GM23248 (cell line): Measurements from ENCODE around the gene CFH. TPM values are rescaled to one million over a fixed set of nuclear protein-coding genes. Genes with fewer than 3 reads are reported as not detected.

Experiments used
- DNase-seq: peaks from one replicate; pipeline ENCODE4 v3.0.0-alpha.2; 2015
- H2AFZ ChIP-seq: fragments of 200-600 bp; sonication (generic); 2 replicates; pipeline ENCODE4 v1.6.1; 2016; ENCODE audit warnings: antibody characterized with exemption
- H3F3A ChIP-seq: fragments of 200-600 bp; sonication (generic); 2 replicates; pipeline ENCODE4 v1.6.1; 2016; ENCODE audit warnings: mild to moderate bottlenecking, antibody characterized with exemption, mixed run types; ENCODE audit not compliant: insufficient read depth
- H3K27ac ChIP-seq: fragments of 200-600 bp; sonication (generic); 2 replicates; pipeline ENCODE4 v1.5.1; 2016; ENCODE audit warnings: mild to moderate bottlenecking
- H3K27me3 ChIP-seq: fragments of 200-600 bp; sonication (generic); replicated peaks from 2 replicates; pipeline ENCODE4 v1.6.1; 2016; ENCODE audit warnings: mild to moderate bottlenecking; ENCODE audit not compliant: insufficient read depth
- H3K36me3 ChIP-seq: fragments of 200-600 bp; sonication (generic); 2 replicates; pipeline ENCODE4 v1.6.1; 2016; ENCODE audit warnings: low read depth, mild to moderate bottlenecking
- H3K4me1 ChIP-seq: fragments of 200-600 bp; sonication (generic); 2 replicates; pipeline ENCODE4 v1.6.1; 2016; ENCODE audit warnings: mild to moderate bottlenecking; ENCODE audit not compliant: insufficient read depth
- H3K4me2 ChIP-seq: fragments of 200-600 bp; sonication (generic); one replicate; pipeline ENCODE4 v1.6.1; 2016; ENCODE audit warnings: mild to moderate bottlenecking; ENCODE audit not compliant: unreplicated experiment
- H3K4me3 ChIP-seq: fragments of 200-600 bp; sonication (generic); 2 replicates; pipeline ENCODE4 v1.5.1; 2016; ENCODE audit warnings: mild to moderate bottlenecking
- H3K79me2 ChIP-seq: fragments of 200-600 bp; sonication (generic); 2 replicates; pipeline ENCODE4 v1.6.1; 2016; ENCODE audit warnings: mild to moderate bottlenecking; ENCODE audit not compliant: insufficient read depth
- H3K9ac ChIP-seq: fragments of 200-600 bp; sonication (generic); 2 replicates; pipeline ENCODE4 v1.6.1; 2016; ENCODE audit warnings: mild to moderate bottlenecking
- H3K9me2 ChIP-seq: fragments of 200-600 bp; sonication (generic); 2 replicates; pipeline ENCODE4 v1.6.1; 2016; ENCODE audit warnings: mixed run types, mild to moderate bottlenecking, moderate library complexity; ENCODE audit not compliant: insufficient read depth
- H3K9me3 ChIP-seq: fragments of 200-600 bp; sonication (generic); one replicate; pipeline ENCODE4 v1.6.1; 2017; ENCODE audit warnings: low read depth
- H4K20me1 ChIP-seq: fragments of 200-600 bp; sonication (generic); 2 replicates; pipeline ENCODE4 v1.6.0; 2016; ENCODE audit not compliant: insufficient read depth
- EZH2 ChIP-seq: fragments of 200-600 bp; sonication (generic); IDR thresholded peaks from 2 replicates; pipeline ENCODE4 v1.6.1; 2018; ENCODE audit warnings: antibody characterized with exemption, mild to moderate bottlenecking; ENCODE audit not compliant: insufficient read depth, poor library complexity, severe bottlenecking
- EZH2phosphoT487 ChIP-seq: fragments of 200-600 bp; sonication (generic); IDR thresholded peaks from 2 replicates; pipeline ENCODE4 v1.6.1; 2018; ENCODE audit warnings: antibody characterized with exemption, moderate library complexity, mild to moderate bottlenecking, low read depth; ENCODE audit not compliant: insufficient read depth
- WGBS, 2 experiments: methylation state at CpG; one replicate each; pipeline ENCODE4 v1.1.6; 2015 to 2017; ENCODE audit warnings: low lambda C conversion rate in 2 of 2, low coverage in 1 of 2; ENCODE audit errors: missing lambda C conversion rate in 2 of 2; 5-methylcytosine and 5-hydroxymethylcytosine counted together
- in situ Hi-C: fragments of 300-500 bp; cut with MboI; formaldehyde crosslinking; loops from 2 replicates; pipeline ENCODE4 v1.15.0; 2020
- polyA plus RNA-seq: library from polyadenylated mRNA; unstranded; fragments of >200 nt; fragmentation: Nextera tagmentation; extraction: Ambion mirVana; gene quantifications from 2 replicates; pipeline ENCODE4 v1.2.1, GENCODE V29; 2016
- total RNA-seq: library from RNA; depleted of rRNA; stranded (reverse); fragments of >200 nt; shearing (Covaris generic); gene quantifications from 2 replicates; pipeline ENCODE4 v1.2.3, GENCODE V29; 2014

Gene CFH
- total and polyA plus RNA-seq, 2 experiments from 2014 or later: 19.3 to 22.7 TPM

DNA sequence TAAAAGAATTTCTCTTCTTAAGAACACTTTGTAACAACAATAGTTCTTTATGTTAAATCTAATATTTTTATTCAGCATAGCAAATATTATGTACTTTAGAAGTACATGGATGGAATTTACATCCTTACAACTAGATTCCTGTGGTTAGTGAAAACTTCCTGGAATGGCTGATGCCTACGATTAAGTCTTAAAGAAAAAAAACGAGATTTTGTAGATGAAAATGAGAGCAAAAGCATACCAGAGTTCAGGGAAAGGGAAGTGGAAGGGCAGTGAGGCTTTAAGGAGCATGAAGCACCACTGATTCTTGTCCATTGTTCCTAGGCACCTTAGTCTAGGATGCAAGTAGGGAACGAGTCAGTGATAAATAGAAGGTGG, 26.7 kb downstream of the CFH start:
- H2AFZ ChIP-seq: no peak overlapping the region
- H3K36me3 ChIP-seq: no peaks in the 10 kb centered on the region
- no peaks in the 10 kb centered on the region for H3K27me3 ChIP-seq
- peak; percentile 52 for DNase-seq
- peaks cover 18% of the 10 kb centered on the region for H3K4me1 ChIP-seq
- H3F3A ChIP-seq: no peaks in the 10 kb centered on the region
- in situ Hi-C loops: no loop called here
- TF ChIP-seq EZH2 (no peak), EZH2phosphoT487 (no peak)
- H3K4me2 ChIP-seq: no peak overlapping the region
- H3K27ac ChIP-seq: no peak overlapping the region
- no peaks in the 10 kb centered on the region for H3K9me3 ChIP-seq
- no peaks in the 10 kb centered on the region for H4K20me1 ChIP-seq
- H3K4me3 ChIP-seq: no peak overlapping the region
- H3K79me2 ChIP-seq: no peaks in the 10 kb centered on the region
- 34 to 44% methylated on average over 3 of the region's 3 CpGs for WGBS, 2 experiments
- H3K9me2 ChIP-seq: no peaks in the 10 kb centered on the region; the same call in 1 of the 2 replicates
- H3K9ac ChIP-seq: no peak overlapping the region

DNA sequence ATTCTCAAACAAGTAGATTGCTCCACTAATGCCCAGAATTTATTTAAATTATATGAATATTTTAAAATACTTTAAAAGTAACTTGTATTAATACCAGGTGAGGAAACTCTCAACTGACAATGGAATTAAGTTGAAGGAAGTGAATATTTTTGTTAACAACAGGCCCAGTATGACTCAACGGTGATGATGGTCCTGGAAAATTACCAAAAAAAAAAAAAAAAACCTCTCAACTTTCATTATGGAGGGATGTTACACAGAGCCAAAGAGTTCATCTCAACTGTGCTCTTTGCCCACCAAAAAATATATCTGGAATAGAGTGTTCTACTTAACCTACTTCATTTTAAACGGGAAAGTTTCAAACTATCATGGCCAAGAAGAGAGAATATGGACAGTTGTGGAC, 28.3 kb downstream of the CFH start:
- H3K4me3 ChIP-seq: no peak overlapping the region
- no peaks in the 10 kb centered on the region for H3K27me3 ChIP-seq
- H3K79me2 ChIP-seq: no peaks in the 10 kb centered on the region
- H3K9ac ChIP-seq: no peak overlapping the region
- no peak overlapping the region for H3K27ac ChIP-seq
- H3K9me3 ChIP-seq: no peaks in the 10 kb centered on the region
- H3K9me2 ChIP-seq: no peaks in the 10 kb centered on the region; the same call in 1 of the 2 replicates
- WGBS, 2 experiments: 58 to 61% methylated on average over 2 of the region's 2 CpGs
- in situ Hi-C loops: no loop called here
- no peaks in the 10 kb centered on the region for H3F3A ChIP-seq
- TF ChIP-seq EZH2phosphoT487 (no peak), EZH2 (no peak)
- H3K36me3 ChIP-seq: no peaks in the 10 kb centered on the region
- peak; percentile 44 for DNase-seq
- H2AFZ ChIP-seq: no peak overlapping the region
- peaks cover 18% of the 10 kb centered on the region for H3K4me1 ChIP-seq
- H3K4me2 ChIP-seq: no peak overlapping the region
- H4K20me1 ChIP-seq: no peaks in the 10 kb centered on the region

DNA sequence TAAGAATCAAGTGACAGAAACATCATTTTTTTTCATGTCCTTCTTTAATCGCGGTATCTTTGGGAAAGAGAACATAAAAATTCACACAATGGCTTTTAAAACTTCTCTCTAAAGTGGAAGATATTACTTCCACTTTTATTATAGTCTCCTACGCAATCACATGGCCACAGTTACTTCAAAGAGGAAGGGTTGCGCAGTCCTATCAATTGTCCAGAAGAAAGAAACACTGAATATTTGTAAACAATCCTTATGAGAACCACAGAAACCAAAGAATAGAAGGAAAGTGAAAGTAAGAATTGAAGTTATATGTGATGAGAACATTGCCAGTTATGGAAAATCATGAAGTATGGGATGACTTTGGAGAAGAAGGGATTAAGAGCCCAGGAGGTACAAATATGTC, 32.6 kb downstream of the CFH start:
- Histone ChIP-seq H3K9ac (no peak overlapping the region), H3K79me2 (no peaks in the 10 kb centered on the region), H2AFZ (no peak overlapping the region), H3K4me3 (no peak overlapping the region), H3K27me3 (no peaks in the 10 kb centered on the region), H3K9me3 (no peaks in the 10 kb centered on the region), H3K36me3 (no peaks in the 10 kb centered on the region), H3K27ac (no peak overlapping the region), H3K4me1 (peaks cover under 1% of the 10 kb centered on the region; the same call in 1 of the 2 replicates), H3K4me2 (no peak overlapping the region), H3K9me2 (no peaks in the 10 kb centered on the region; the same call in 1 of the 2 replicates), H4K20me1 (no peaks in the 10 kb centered on the region), H3F3A (no peaks in the 10 kb centered on the region)
- in situ Hi-C loops: no loop called here
- 85 to 89% methylated on average over 4 of the region's 4 CpGs for WGBS, 2 experiments
- no peak for DNase-seq
- no peak for TF ChIP-seq EZH2phosphoT487
- TF ChIP-seq EZH2: no peak

DNA sequence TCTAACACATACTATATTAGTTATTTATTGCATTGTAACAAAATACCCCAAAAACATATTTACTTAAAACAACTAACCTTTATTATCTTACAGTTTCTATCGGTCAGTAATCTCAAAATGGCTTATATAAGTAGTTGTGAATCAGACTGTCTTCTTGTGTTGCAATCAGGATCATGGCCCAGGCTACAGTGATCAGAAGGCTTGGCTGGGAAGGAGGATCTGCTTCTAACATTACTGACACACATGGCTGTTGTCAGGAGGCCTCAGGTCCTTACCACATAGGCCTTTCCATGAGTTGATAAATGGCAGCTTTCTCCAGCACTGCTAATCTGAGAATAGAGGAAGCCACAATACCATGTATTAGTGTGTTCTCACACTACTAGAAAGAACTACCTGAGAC, 33.7 kb downstream of the CFH start:
- peak; percentile 6 for DNase-seq
- in situ Hi-C loops: no loop called here
- WGBS, 2 experiments: 92 to 93% methylated on average over 1 of the region's 1 CpG
- Histone ChIP-seq H4K20me1 (no peaks in the 10 kb centered on the region), H2AFZ (no peak overlapping the region), H3K36me3 (no peaks in the 10 kb centered on the region), H3K9me2 (no peaks in the 10 kb centered on the region; the same call in 1 of the 2 replicates), H3K9me3 (no peaks in the 10 kb centered on the region), H3K4me3 (no peak overlapping the region), H3K9ac (no peak overlapping the region), H3K79me2 (no peaks in the 10 kb centered on the region), H3F3A (no peaks in the 10 kb centered on the region), H3K27ac (no peak overlapping the region), H3K4me2 (no peak overlapping the region), H3K27me3 (no peaks in the 10 kb centered on the region), H3K4me1 (no peaks in the 10 kb centered on the region)
- no peak for TF ChIP-seq EZH2

DNA sequence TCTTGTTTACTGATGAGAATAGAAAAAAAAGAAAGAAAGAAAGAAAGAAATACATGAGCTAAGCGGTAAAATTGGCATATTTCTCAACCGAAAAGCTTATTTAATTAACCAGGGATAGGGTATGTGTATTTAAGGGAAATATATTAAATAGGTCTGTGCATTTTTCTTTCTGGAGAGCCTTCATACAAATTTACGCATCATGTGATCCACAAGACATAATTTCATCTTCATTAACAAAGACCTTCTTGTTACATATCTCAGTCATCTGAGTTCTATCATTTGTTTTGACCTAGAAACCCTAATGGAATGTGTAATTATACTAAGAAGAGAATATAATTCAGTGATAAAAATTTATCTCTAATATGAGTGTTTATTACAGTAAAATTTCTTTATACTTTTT, 37.2 kb downstream of the CFH start:
- no peak overlapping the region for H2AFZ ChIP-seq
- no peaks in the 10 kb centered on the region for H3F3A ChIP-seq
- no peaks in the 10 kb centered on the region for H3K9me2 ChIP-seq
- H3K4me2 ChIP-seq: no peak overlapping the region
- no peak overlapping the region for H3K4me3 ChIP-seq
- no peak for DNase-seq
- H3K79me2 ChIP-seq: no peaks in the 10 kb centered on the region
- no peak overlapping the region for H3K9ac ChIP-seq
- no peaks in the 10 kb centered on the region for H3K36me3 ChIP-seq
- H3K9me3 ChIP-seq: no peaks in the 10 kb centered on the region
- H4K20me1 ChIP-seq: no peaks in the 10 kb centered on the region
- H3K4me1 ChIP-seq: no peaks in the 10 kb centered on the region
- TF ChIP-seq EZH2 (no peak), EZH2phosphoT487 (no peak)
- WGBS, 2 experiments: 83 to 89% methylated on average over 3 of the region's 3 CpGs
- in situ Hi-C loops: no loop called here
- no peak overlapping the region for H3K27ac ChIP-seq
- H3K27me3 ChIP-seq: no peaks in the 10 kb centered on the region
